CD4-positive, alpha-beta T cell treated with Interleukin-6 at 100 ng/mL for 8 hours (primary cell): ENCODE data around the gene CMPK1.

Experiments used
- DNase-seq: peaks from one replicate; pipeline ENCODE4 v3.0.0-alpha.2; 2020; ENCODE audit warnings: mixed read lengths, low spot score

Gene CMPK1

GRCh38 chr1:47424336-47424982 is 90.9 kb downstream of the CMPK1 start:
- DNase-seq: no peak
